Measurements from ENCODE around the gene TPSB2.
A peak's percentile ranks its signal among the peaks of the same experiment; 100 is the strongest.

Gene TPSB2

GRCh38 chr16:1220098-1220728 lies 9.8 kb downstream of the TPSB2 start:
- DNase-seq (ENCODE audit: low spot score), result no peak

- no peak for DNase-seq (ENCODE audit: low spot score)
Observed at GRCh38 chr16:1218930-1219611, 10.9 kb downstream of the TPSB2 start.

- DNase-seq (ENCODE audit: low spot score), result no peak
Observed at GRCh38 chr16:1218061-1218929, 11.7 kb downstream of the TPSB2 start.

GRCh38 chr16:1217526-1217925 lies 12.5 kb downstream of the TPSB2 start:
- no peak for DNase-seq (ENCODE audit: low spot score)

GRCh38 chr16:1216681-1217400 lies 13.1 kb downstream of the TPSB2 start:
- no peak for DNase-seq (ENCODE audit: low spot score)

DNA sequence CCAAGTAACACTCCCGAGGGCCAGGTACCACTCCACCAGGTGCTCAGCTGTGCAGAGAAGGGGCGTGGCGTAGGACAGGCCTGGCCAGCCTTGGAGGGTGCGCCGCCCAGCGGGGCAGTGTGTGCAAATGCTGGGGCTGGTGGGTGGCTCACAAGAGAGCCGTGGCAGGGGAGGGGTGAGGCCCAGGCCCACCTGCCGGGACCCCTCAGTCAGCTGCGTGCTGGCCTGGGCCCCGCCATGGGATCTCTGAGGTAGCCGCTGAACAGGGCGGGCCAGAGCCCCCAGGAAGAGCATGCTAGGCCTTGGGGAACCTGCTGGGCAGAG lies 13.7 kb downstream of the TPSB2 start:
- no peak for DNase-seq (ENCODE audit: low spot score)

GRCh38 chr16:1215574-1216295 lies 14.2 kb downstream of the TPSB2 start:
- DNase-seq (ENCODE audit: low spot score), result no peak

DNA sequence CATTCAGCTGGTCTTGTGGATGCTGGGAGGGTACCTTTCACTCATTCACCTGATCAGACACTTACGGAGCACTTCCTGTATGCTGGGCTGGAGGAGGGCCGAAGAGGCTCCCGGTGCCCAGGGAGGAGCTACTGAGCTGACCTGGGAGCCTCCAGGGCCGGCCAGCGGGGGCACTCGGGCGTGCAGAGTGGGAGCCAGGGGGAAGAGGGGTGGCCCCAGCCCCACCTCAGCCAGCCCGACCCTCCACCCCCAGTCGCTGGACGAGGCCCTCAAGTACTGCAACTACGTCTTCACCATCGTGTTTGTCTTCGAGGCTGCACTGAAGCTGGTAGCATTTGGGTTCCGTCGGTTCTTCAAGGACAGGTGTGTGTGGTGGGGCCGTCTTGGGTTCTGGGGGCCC lies 15.3 kb downstream of the TPSB2 start:
- no peak for DNase-seq (ENCODE audit: low spot score)

- DNase-seq (ENCODE audit: low spot score), result no peak
Observed at GRCh38 chr16:1213796-1214372, 16.1 kb downstream of the TPSB2 start.

GRCh38 chr16:1213231-1213630 lies 16.8 kb downstream of the TPSB2 start:
- DNase-seq (ENCODE audit: low spot score), result no peak

DNA sequence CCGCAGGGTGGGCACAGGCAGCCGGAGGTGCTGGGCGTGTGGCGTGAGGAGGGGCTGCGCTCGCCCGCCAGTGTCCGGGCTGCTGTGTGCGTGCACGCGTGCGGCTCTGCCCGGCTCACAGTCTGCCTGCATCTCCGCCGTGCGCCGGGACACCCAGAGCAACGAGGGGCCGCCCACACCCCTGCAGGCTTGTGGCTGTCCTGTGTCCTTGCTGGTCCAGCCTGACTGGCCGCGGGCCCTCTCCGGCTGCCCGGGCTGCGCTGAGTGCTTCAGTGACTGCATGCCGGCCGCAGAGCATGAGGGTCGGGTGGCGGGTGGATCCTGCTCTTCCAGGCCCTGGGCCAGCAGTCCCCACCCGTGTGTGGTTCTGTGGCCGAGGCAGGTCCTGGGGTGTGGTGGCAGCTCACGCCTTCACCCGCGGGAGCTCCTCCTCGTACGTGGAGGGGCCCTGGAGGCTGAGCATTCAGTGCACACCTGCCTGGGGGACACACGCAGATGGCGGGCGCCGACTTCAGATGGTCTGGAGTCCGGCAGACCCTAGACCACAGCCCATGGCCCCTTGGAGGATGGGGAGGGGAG lies 17.3 kb downstream of the TPSB2 start:
- no peak for DNase-seq (ENCODE audit: low spot score)

GRCh38 chr16:1211451-1212268 lies 18.3 kb downstream of the TPSB2 start:
- DNase-seq (ENCODE audit: low spot score), result no peak

GRCh38 chr16:1210461-1210860 lies 19.5 kb downstream of the TPSB2 start:
- no peak for DNase-seq (ENCODE audit: low spot score)

GRCh38 chr16:1209081-1209480 lies 20.9 kb downstream of the TPSB2 start:
- DNase-seq (ENCODE audit: low spot score), result no peak

- peak; percentile 3 for DNase-seq (ENCODE audit: low spot score)
Observed at GRCh38 chr16:1208239-1208830, 21.6 kb downstream of the TPSB2 start.

DNA sequence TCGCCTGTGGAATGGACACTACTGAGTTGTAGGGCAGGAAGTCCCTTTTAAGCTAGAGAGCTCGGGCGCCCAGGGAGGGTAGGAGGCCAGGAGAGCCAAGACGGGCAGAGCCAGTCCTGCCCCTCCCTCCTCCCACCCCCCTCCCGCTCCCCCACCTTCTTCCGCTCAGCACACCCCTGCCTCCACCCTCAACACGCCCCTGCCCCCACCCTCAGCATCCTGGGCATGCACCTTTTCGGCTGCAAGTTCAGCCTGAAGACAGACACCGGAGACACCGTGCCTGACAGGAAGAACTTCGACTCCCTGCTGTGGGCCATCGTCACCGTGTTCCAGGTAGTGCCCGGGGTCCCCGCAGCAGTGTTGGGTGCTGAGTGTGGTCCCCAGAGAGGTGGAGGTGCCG lies 23.2 kb downstream of the TPSB2 start:
- DNase-seq (ENCODE audit: low spot score), result no peak

DNA sequence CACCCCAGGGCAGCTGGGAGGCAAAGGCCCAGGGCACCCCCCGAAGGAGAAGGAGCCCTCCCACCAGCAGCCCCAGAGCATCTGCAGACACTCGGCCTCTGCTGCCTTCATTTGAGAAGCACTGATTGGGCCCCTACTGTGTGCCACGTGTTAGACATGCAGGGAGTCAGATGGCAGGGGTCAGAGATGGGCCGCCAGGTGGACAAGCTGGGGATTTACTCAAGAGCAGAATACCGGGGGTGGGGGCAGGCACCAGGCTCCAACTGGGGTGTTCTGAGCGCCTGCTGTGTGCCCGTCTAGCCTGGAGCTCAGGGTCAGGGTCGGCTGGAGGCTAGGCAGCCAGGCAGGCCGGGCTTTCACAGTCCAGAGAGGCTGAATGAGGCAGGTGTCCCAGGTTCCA lies 23.7 kb downstream of the TPSB2 start:
- DNase-seq (ENCODE audit: low spot score), result no peak

GRCh38 chr16:1204933-1205332 lies 25.1 kb downstream of the TPSB2 start:
- DNase-seq (ENCODE audit: low spot score), result no peak

DNA sequence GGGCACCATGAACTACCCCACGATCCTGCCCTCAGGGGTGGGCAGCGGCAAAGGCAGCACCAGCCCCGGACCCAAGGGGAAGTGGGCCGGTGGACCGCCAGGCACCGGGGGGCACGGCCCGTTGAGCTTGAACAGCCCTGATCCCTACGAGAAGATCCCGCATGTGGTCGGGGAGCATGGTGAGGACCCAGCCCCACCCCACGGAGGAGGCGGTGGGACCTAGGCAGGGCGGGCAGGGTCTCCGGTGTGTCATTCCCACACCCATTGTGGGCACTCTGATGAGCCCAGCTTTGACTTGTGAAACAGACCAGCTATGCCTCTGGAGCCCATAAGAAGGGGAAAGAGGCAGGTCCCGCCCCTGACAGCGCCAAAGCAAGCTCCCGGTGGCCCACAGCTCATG lies 27.7 kb downstream of the TPSB2 start:
- DNase-seq (ENCODE audit: low spot score), result no peak

DNA sequence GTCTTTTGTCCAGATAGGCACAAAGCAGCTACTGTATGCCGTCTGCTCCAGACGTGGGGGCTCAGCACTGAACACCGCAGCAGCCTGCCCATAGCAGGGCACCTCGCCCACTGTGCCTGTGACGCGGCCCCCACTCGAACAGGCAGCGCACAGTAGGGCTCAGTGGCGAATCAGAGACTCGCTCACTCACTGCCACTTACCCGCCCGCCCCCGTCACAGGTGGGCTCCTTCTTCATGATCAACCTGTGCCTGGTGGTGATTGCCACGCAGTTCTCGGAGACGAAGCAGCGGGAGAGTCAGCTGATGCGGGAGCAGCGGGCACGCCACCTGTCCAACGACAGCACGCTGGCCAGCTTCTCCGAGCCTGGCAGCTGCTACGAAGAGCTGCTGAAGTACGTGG lies 28.5 kb downstream of the TPSB2 start:
- no peak for DNase-seq (ENCODE audit: low spot score)
